H1 (cell line): ENCODE measurements around the gene GPR68. TPM values are rescaled to one million over a fixed set of nuclear protein-coding genes. Genes with fewer than 3 reads are reported as not detected.

ENCODE experiments used
- CTCF ChIA-PET: fragments of 300-600 bp; sonication (Branson Sonifier 250); formaldehyde crosslinking; loops from one replicate; lab custom pipeline; 2021; ENCODE audit not compliant: partially characterized antibody; lab: Charles Lee
- POLR2A ChIA-PET: fragments of 300-600 bp; sonication (Branson Sonifier 250); formaldehyde crosslinking; loops from one replicate; lab custom pipeline; 2021; ENCODE audit warnings: inconsistent platforms; ENCODE audit not compliant: partially characterized antibody; lab: Charles Lee
- DNase-seq, 2 experiments: peaks; one replicate each; pipeline versions ENCODE4 v3.0.0 to v3.0.0-alpha.2; 2010 to 2022; ENCODE audit warnings: low spot score in 2 of 2, low read depth in 1 of 2, mixed read lengths in 1 of 2
- FAIRE-seq: peaks from 2 replicates; lab custom pipeline; 2011; peaks lifted over from hg19 to GRCh38; lab: Jason Lieb, UNC
- H2AFZ ChIP-seq: 2 replicates; pipeline ENCODE4 v1.8.1; 2012; ENCODE audit warnings: low read length, inconsistent platforms
- H2AK5ac ChIP-seq: 2 replicates; pipeline ENCODE4 v1.6.1; 2013; ENCODE audit warnings: low read depth, low read length
- H2BK120ac ChIP-seq: replicated peaks from 2 replicates; pipeline ENCODE3; 2013; ENCODE audit warnings: low read depth, low read length, inconsistent platforms
- H2BK12ac ChIP-seq: 2 replicates; pipeline ENCODE4 v1.6.1; 2013; ENCODE audit warnings: low read depth, low read length
- H2BK15ac ChIP-seq: 2 replicates; pipeline ENCODE4 v1.6.1; 2013; ENCODE audit warnings: low read length
- H2BK20ac ChIP-seq: 2 replicates; pipeline ENCODE4 v1.6.1; 2013; ENCODE audit warnings: low read length
- H2BK5ac ChIP-seq: 2 replicates; pipeline ENCODE4 v1.6.1; 2013; ENCODE audit warnings: low read depth, low read length
- H3K14ac ChIP-seq: 2 replicates; pipeline ENCODE4 v1.6.1; 2013; ENCODE audit warnings: inconsistent platforms; ENCODE audit not compliant: insufficient read length
- H3K18ac ChIP-seq: 2 replicates; pipeline ENCODE4 v1.6.1; 2013; ENCODE audit warnings: low read length; ENCODE audit errors: extremely low read depth
- H3K23ac ChIP-seq: 2 replicates; pipeline ENCODE4 v1.6.1; 2013; ENCODE audit warnings: inconsistent platforms; ENCODE audit not compliant: insufficient read length
- H3K23me2 ChIP-seq: 2 replicates; pipeline ENCODE4 v1.6.1; 2013; ENCODE audit warnings: low read depth, low read length
- H3K27ac ChIP-seq: 2 replicates; pipeline ENCODE4 v1.6.1; 2011; ENCODE audit warnings: low read depth, low read length, inconsistent platforms
- H3K27me3 ChIP-seq, 4 experiments: replicated peaks in 1 of 4; 1 replicate in 1 of 4; 2 replicates in 3 of 4; pipeline versions ENCODE4 v1.6.1 to v1.8.1; 2011 to 2013; ENCODE audit warnings: low read length in 3 of 4, mild to moderate bottlenecking in 3 of 4, inconsistent platforms in 2 of 4, mixed read lengths in 2 of 4, moderate library complexity in 1 of 4; ENCODE audit not compliant: control insufficient read depth in 3 of 4, insufficient read depth in 3 of 4; ENCODE audit errors: extremely low read depth in 1 of 4
- H3K36me3 ChIP-seq, 4 experiments: 2 replicates each; pipeline versions ENCODE4 v1.6.1 to v1.8.1; 2011 to 2013; ENCODE audit warnings: mild to moderate bottlenecking in 4 of 4, low read length in 3 of 4, moderate library complexity in 2 of 4, control low read depth in 1 of 4, inconsistent platforms in 1 of 4; ENCODE audit not compliant: insufficient read depth in 4 of 4, control insufficient read depth in 2 of 4
- H3K4ac ChIP-seq: replicated peaks from 2 replicates; pipeline ENCODE3; 2013; ENCODE audit warnings: low read length, low read depth, mixed read lengths, inconsistent platforms; ENCODE audit not compliant: insufficient read length
- H3K4me1 ChIP-seq, 4 experiments: replicated peaks in 1 of 4; 1 replicate in 1 of 4; 2 replicates in 3 of 4; pipeline versions ENCODE4 v1.6.1 to v1.8.1; 2011 to 2013; ENCODE audit warnings: low read length in 3 of 4, inconsistent platforms in 2 of 4, mixed read lengths in 1 of 4; ENCODE audit not compliant: insufficient read depth in 4 of 4, control insufficient read depth in 3 of 4
- H3K4me2 ChIP-seq, 2 experiments: 2 replicates each; pipeline versions ENCODE4 v1.6.1 to v1.8.1; 2011 to 2013; ENCODE audit warnings: low read depth in 2 of 2, low read length in 2 of 2, control low read depth in 1 of 2, inconsistent platforms in 1 of 2, mild to moderate bottlenecking in 1 of 2; ENCODE audit not compliant: insufficient read depth in 1 of 2
- H3K4me3 ChIP-seq, 4 experiments: fragments of 200-600, 300-600 bp in 1 of 4; sonication (generic), shearing (Covaris generic), sonication (Bioruptor Twin) in 1 of 4; 2 replicates each; pipeline versions ENCODE4 v1.5.1 to v1.8.1; 2011 to 2016; ENCODE audit warnings: low read length in 4 of 4, low read depth in 3 of 4, control low read depth in 2 of 4, inconsistent platforms in 2 of 4, mild to moderate bottlenecking in 2 of 4, mixed read lengths in 1 of 4, moderate library complexity in 1 of 4; ENCODE audit not compliant: insufficient read depth in 2 of 4; ENCODE audit errors: extremely low read depth in 1 of 4
- H3K56ac ChIP-seq: replicated peaks from 2 replicates; pipeline ENCODE3; 2013; ENCODE audit warnings: low read depth, mild to moderate bottlenecking, mixed read lengths, low read length, inconsistent platforms; ENCODE audit not compliant: insufficient read length
- H3K79me1 ChIP-seq: 2 replicates; pipeline ENCODE4 v1.6.1; 2013; ENCODE audit warnings: low read depth, low read length, control low read depth
- H3K79me2 ChIP-seq, 2 experiments: 2 replicates each; pipeline versions ENCODE4 v1.6.1 to v1.8.1; 2012 to 2013; ENCODE audit warnings: low read length in 2 of 2, mild to moderate bottlenecking in 2 of 2, inconsistent platforms in 1 of 2; ENCODE audit not compliant: insufficient read depth in 2 of 2, control insufficient read depth in 1 of 2
- H3K9ac ChIP-seq, 4 experiments: replicated peaks in 1 of 4; 1 replicate in 1 of 4; 2 replicates in 3 of 4; pipeline versions ENCODE4 v1.6.1 to v1.8.1; 2011 to 2013; ENCODE audit warnings: low read depth in 3 of 4, low read length in 3 of 4, control low read depth in 2 of 4, mild to moderate bottlenecking in 2 of 4, moderate library complexity in 2 of 4, inconsistent platforms in 1 of 4; ENCODE audit errors: extremely low read depth in 1 of 4
- H3K9me3 ChIP-seq, 2 experiments: 2 replicates each; pipeline versions ENCODE4 v1.6.1 to v1.8.1; 2012 to 2013; ENCODE audit warnings: mild to moderate bottlenecking in 2 of 2, moderate library complexity in 2 of 2, control low read depth in 1 of 2, inconsistent platforms in 1 of 2, low read depth in 1 of 2, low read length in 1 of 2, mixed read lengths in 1 of 2; ENCODE audit not compliant: insufficient read depth in 2 of 2
- H4K20me1 ChIP-seq, 2 experiments: replicated peaks in 1 of 2; 2 replicates each; pipeline versions ENCODE3 to v1.8.1; 2011 to 2013; ENCODE audit warnings: inconsistent platforms in 2 of 2, low read length in 2 of 2, mild to moderate bottlenecking in 1 of 2; ENCODE audit not compliant: insufficient read depth in 2 of 2, control insufficient read depth in 1 of 2
- H4K5ac ChIP-seq: 2 replicates; pipeline ENCODE4 v1.6.1; 2013; ENCODE audit warnings: low read length, low read depth, mixed read lengths, inconsistent platforms; ENCODE audit not compliant: insufficient read length
- H4K8ac ChIP-seq: 2 replicates; pipeline ENCODE4 v1.8.0; 2013; ENCODE audit warnings: mild to moderate bottlenecking, moderate library complexity, low read length, inconsistent platforms; ENCODE audit not compliant: insufficient read depth; ENCODE audit errors: extremely low read depth
- H4K91ac ChIP-seq: replicated peaks from 2 replicates; pipeline ENCODE3; 2013; ENCODE audit warnings: low read length, mixed read lengths, inconsistent platforms; ENCODE audit not compliant: insufficient read length
- CBX5 ChIP-seq: fragments of 300-800, 300-1000 bp; sonication (generic); IDR thresholded peaks from 2 replicates; pipeline ENCODE4 v1.7.1; 2016; ENCODE audit warnings: antibody characterized with exemption, low read length, low read depth
- CBX8 ChIP-seq: fragments of 300-800, 300-1000 bp; sonication (generic); IDR thresholded peaks from 2 replicates; pipeline ENCODE4 v1.7.1; 2016; ENCODE audit warnings: low read depth, low read length, borderline replicate concordance
- EGR1 ChIP-seq: IDR thresholded peaks from 2 replicates; pipeline ENCODE4 v1.6.1; 2011; ENCODE audit warnings: low read depth, low read length, borderline replicate concordance
- KDM4A ChIP-seq: IDR thresholded peaks from one replicate; pipeline ENCODE4 v1.7.1; 2012; ENCODE audit warnings: low read depth, mild to moderate bottlenecking, moderate library complexity, low read length, inconsistent platforms; ENCODE audit not compliant: severe bottlenecking
- MAFK ChIP-seq: IDR thresholded peaks from 2 replicates; pipeline ENCODE4 v1.6.1; 2012; ENCODE audit warnings: low read depth, mild to moderate bottlenecking, improper control_type of control experiment, low read length
- POLR2AphosphoS5 ChIP-seq: IDR thresholded peaks from 2 replicates; pipeline ENCODE4 v1.6.1; 2011; ENCODE audit warnings: low read depth, low read length
- SIN3A ChIP-seq, 2 experiments: IDR thresholded peaks in 1 of 2; conservative IDR thresholded peaks in 1 of 2; 2 replicates each; pipeline ENCODE4 v1.6.1; 2011 to 2012; ENCODE audit warnings: low read length in 2 of 2, improper control_type of control experiment in 1 of 2, low read depth in 1 of 2, mild to moderate bottlenecking in 1 of 2
- SP4 ChIP-seq: IDR thresholded peaks from 2 replicates; pipeline ENCODE4 v1.6.1; 2012; ENCODE audit warnings: low read length, inconsistent platforms
- ZNF274 ChIP-seq: IDR thresholded peaks from 2 replicates; pipeline ENCODE4 v1.7.0; 2012; ENCODE audit warnings: low read length, borderline replicate concordance; ENCODE audit errors: extremely low read depth
- WGBS, 2 experiments: shearing (Covaris generic) in 1 of 2; methylation state at CpG; one replicate each; pipeline versions ENCODE4 v1.1.6 to v1.1.7; 2013 to 2015; ENCODE audit warnings: low lambda C conversion rate in 2 of 2, mixed read lengths in 2 of 2, inconsistent platforms in 1 of 2, low coverage in 1 of 2, missing lambda C conversion rate in 1 of 2; ENCODE audit not compliant: insufficient replicate concordance in 2 of 2, insufficient coverage in 1 of 2, insufficient read length in 1 of 2; ENCODE audit errors: extremely low coverage in 1 of 2, missing lambda C conversion rate in 1 of 2; 5-methylcytosine and 5-hydroxymethylcytosine counted together
- polyA plus RNA-seq, 7 experiments: library from polyadenylated mRNA; depleted of rRNA in 3 of 7; stranded (reverse) in 5 of 7; unstranded in 2 of 7; fragments of >200 nt in 5 of 7; fragments of 200-250 nt in 2 of 7; gene quantifications; 1 replicate in 5 of 7; 2 replicates in 1 of 7; 4 replicates in 1 of 7; pipeline versions ENCODE4 v1.2.1 to v1.2.3, GENCODE V29; 2011 to 2013; ENCODE audit warnings: missing spikeins in 2 of 7, mixed read lengths in 2 of 7
- total RNA-seq: library from RNA; stranded (reverse); fragmentation: NEBNext Ultra II Directional; extraction: Animal tissue kit (Norgen Biotek cat#: 25700); gene quantifications from 2 replicates; pipeline ENCODE4 v1.2.1, GENCODE V29; 2021
- TF ChIP-seq, protein P1 (sequence below): IDR thresholded peaks from 2 replicates; pipeline ENCODE4 v1.6.1; 2012; ENCODE audit warnings: inconsistent platforms
- TF ChIP-seq, protein P2 (sequence below), 3 experiments: IDR thresholded peaks; 1 replicate in 2 of 3; 2 replicates in 1 of 3; pipeline versions ENCODE4 v1.5.1 to v1.6.1; 2011; ENCODE audit warnings: low read length in 3 of 3, mild to moderate bottlenecking in 3 of 3, inconsistent platforms in 2 of 3, low read depth in 1 of 3, moderate library complexity in 1 of 3; ENCODE audit not compliant: insufficient read depth in 1 of 3; ENCODE audit errors: control extremely low read depth in 1 of 3

GPR68 gene
- total and polyA plus RNA-seq, 2 of the 8 experiments (the other 6 are each of a cell fraction or from before 2014, with no cell fraction given): 0.22 to 0.76 TPM

DNA sequence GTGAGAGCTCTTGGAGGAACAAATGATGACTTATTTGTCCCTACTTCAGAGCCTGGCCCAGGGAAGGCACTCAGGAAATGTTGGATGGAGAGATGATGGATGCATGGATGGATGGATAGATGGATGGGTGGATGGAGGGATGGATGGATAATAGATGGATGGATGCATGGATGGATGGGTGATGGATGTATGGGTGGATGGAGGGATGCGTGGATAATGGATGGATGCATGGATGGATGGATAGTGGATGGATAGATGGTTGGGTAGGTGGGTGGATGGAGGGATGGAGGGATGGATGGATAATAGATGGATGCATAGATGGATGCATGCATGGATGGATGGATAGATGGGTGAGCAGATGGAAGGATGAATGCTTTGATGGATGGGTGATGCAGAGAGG, 23.2 kb downstream of the GPR68 start:
- DNase-seq (no peak), FAIRE-seq (no peak)
- H3K27me3 ChIP-seq: no peaks in the 10 kb centered on the region; a peak in 1 of 7 replicates
- H4K91ac ChIP-seq: no peak overlapping the region
- no peaks in the 10 kb centered on the region for H4K20me1 ChIP-seq
- no peak overlapping the region for H2AK5ac ChIP-seq
- no peak overlapping the region for H3K4me2 ChIP-seq
- H3K9ac ChIP-seq: no peak overlapping the region; a peak in 1 of 7 replicates
- no peak overlapping the region for H3K4me3 ChIP-seq
- H3K14ac ChIP-seq: no peak overlapping the region
- ChIA-PET CTCF (no interaction called here), POLR2A (interaction anchor here (0.9 kb wide), 1 partner anchor 9 kb away, joined by 3 read pairs; no protein-coding TSS in a partner anchor)
- H2BK12ac ChIP-seq: no peak overlapping the region
- no peak overlapping the region for H4K8ac ChIP-seq
- H3K79me1 ChIP-seq: no peaks in the 10 kb centered on the region
- no peak overlapping the region for H2AFZ ChIP-seq
- no peaks in the 10 kb centered on the region; a peak in 1 of 7 replicates for H3K4me1 ChIP-seq
- no peak overlapping the region for H2BK15ac ChIP-seq
- H2BK120ac ChIP-seq: no peak overlapping the region
- no peak overlapping the region for H3K18ac ChIP-seq
- no peak overlapping the region for H2BK5ac ChIP-seq
- H3K4ac ChIP-seq: no peak overlapping the region
- no peak overlapping the region for H3K23ac ChIP-seq
- H3K9me3 ChIP-seq: no peaks in the 10 kb centered on the region
- H4K5ac ChIP-seq: no peak overlapping the region
- peaks cover 3% of the 10 kb centered on the region; the same call in 1 of the 2 replicates for H3K23me2 ChIP-seq
- no peak overlapping the region for H3K27ac ChIP-seq
- no peak for TF ChIP-seq EGR1
- TF ChIP-seq, protein P1, sequence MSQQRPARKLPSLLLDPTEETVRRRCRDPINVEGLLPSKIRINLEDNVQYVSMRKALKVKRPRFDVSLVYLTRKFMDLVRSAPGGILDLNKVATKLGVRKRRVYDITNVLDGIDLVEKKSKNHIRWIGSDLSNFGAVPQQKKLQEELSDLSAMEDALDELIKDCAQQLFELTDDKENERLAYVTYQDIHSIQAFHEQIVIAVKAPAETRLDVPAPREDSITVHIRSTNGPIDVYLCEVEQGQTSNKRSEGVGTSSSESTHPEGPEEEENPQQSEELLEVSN: no peak
- no peak for TF ChIP-seq KDM4A
- no peak for TF ChIP-seq POLR2AphosphoS5
- TF ChIP-seq SP4: no peak
- no peak for TF ChIP-seq ZNF274
- no peak for TF ChIP-seq MAFK
- TF ChIP-seq SIN3A (conservative IDR thresholded peaks at IDR 0.05 in 1 of 2, IDR thresholded peaks at IDR 0.05 in 1 of 2; ENCODE audit: low read depth in 1 of 2, low read length in 2 of 2): no peak
- TF ChIP-seq, protein P2, sequence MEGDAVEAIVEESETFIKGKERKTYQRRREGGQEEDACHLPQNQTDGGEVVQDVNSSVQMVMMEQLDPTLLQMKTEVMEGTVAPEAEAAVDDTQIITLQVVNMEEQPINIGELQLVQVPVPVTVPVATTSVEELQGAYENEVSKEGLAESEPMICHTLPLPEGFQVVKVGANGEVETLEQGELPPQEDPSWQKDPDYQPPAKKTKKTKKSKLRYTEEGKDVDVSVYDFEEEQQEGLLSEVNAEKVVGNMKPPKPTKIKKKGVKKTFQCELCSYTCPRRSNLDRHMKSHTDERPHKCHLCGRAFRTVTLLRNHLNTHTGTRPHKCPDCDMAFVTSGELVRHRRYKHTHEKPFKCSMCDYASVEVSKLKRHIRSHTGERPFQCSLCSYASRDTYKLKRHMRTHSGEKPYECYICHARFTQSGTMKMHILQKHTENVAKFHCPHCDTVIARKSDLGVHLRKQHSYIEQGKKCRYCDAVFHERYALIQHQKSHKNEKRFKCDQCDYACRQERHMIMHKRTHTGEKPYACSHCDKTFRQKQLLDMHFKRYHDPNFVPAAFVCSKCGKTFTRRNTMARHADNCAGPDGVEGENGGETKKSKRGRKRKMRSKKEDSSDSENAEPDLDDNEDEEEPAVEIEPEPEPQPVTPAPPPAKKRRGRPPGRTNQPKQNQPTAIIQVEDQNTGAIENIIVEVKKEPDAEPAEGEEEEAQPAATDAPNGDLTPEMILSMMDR (IDR thresholded peaks at IDR 0.05; ENCODE audit: control extremely low read depth in 1 of 3, insufficient read depth in 1 of 3, low read depth in 1 of 3, low read length in 3 of 3): no peak
- TF ChIP-seq CBX8: no peak
- no peak for TF ChIP-seq CBX5
- TF ChIP-seq, all 59 proteins: peak for 0
- Histone ChIP-seq H3K79me2 (no peaks in the 10 kb centered on the region), H3K56ac (no peak overlapping the region), H2BK20ac (no peak overlapping the region), H3K36me3 (0 out of 8 replicates have a peak, but pooled peaks cover 0 to 3% (median 0%) of the 10 kb centered on the region in 4 experiments)
- WGBS, 2 experiments: 79% methylated on average over 1 of the region's 1 CpG; no CpG with 5 or more reads in 1 of the 2 experiments
